HEK293T (cell line): ENCODE measurements around the gene AKAP9.
"Not testable (repeated sequence)": the region's sequence is repeated elsewhere in the genome, so short reads cannot be mapped to it uniquely, and the experiment has no call there.

Experiments
- CTCF ChIA-PET: fragments of 350-600 bp; formaldehyde crosslinking; extraction: SDS; loops from one replicate; lab custom pipeline; 2021; ENCODE audit warnings: antibody characterized with exemption, inconsistent platforms; lab: Yijun Ruan, JAX
- POLR2A ChIA-PET: fragments of 350-600 bp; formaldehyde crosslinking; extraction: SDS; loops from one replicate; lab custom pipeline; 2020; ENCODE audit warnings: antibody characterized with exemption, inconsistent platforms; lab: Yijun Ruan, JAX
- DNase-seq: peaks from one replicate; pipeline ENCODE4 v3.0.0; 2012; ENCODE audit warnings: mixed read lengths; ENCODE audit errors: extremely low spot score
- ARNT ChIP-seq: fragments of 450-650 bp; IDR thresholded peaks from 2 replicates; pipeline ENCODE4 v1.6.1; 2017; ENCODE audit warnings: mild to moderate bottlenecking
- BHLHE40 ChIP-seq: fragments of 450-650 bp; IDR thresholded peaks from 2 replicates; pipeline ENCODE4 v1.6.1; 2016; ENCODE audit warnings: mild to moderate bottlenecking, moderate library complexity, borderline replicate concordance
- CTBP1 ChIP-seq: fragments of 450-650 bp; IDR thresholded peaks from 2 replicates; pipeline ENCODE4 v1.6.1; 2016; ENCODE audit warnings: borderline replicate concordance
- ELF4 ChIP-seq: fragments of 450-650 bp; IDR thresholded peaks from 2 replicates; pipeline ENCODE4 v1.6.1; 2017; ENCODE audit warnings: antibody characterized with exemption
- FOXA1 ChIP-seq: fragments of 450-650 bp; IDR thresholded peaks from 2 replicates; pipeline ENCODE4 v1.6.1; 2016; ENCODE audit warnings: mild to moderate bottlenecking
- FOXK2 ChIP-seq: fragments of 450-650 bp; IDR thresholded peaks from 2 replicates; pipeline ENCODE4 v1.6.1; 2016; ENCODE audit warnings: mild to moderate bottlenecking
- FOXM1 ChIP-seq: fragments of 450-650 bp; IDR thresholded peaks from 2 replicates; pipeline ENCODE4 v1.6.1; 2017; ENCODE audit warnings: mild to moderate bottlenecking, borderline replicate concordance
- HDGF ChIP-seq: fragments of 450-650 bp; IDR thresholded peaks from 2 replicates; pipeline ENCODE4 v1.6.1; 2017; ENCODE audit warnings: antibody characterized with exemption, borderline replicate concordance
- L3MBTL2 ChIP-seq: fragments of 450-650 bp; conservative IDR thresholded peaks from 2 replicates; pipeline ENCODE4 v1.6.1; 2016; ENCODE audit warnings: mild to moderate bottlenecking
- LEF1 ChIP-seq: fragments of 450-650 bp; IDR thresholded peaks from 2 replicates; pipeline ENCODE4 v1.6.1; 2017; ENCODE audit warnings: mild to moderate bottlenecking, borderline replicate concordance
- NFRKB ChIP-seq: fragments of 450-650 bp; IDR thresholded peaks from 2 replicates; pipeline ENCODE4 v1.6.1; 2016; ENCODE audit warnings: mild to moderate bottlenecking, moderate library complexity
- PKNOX1 ChIP-seq: fragments of 450-650 bp; IDR thresholded peaks from 2 replicates; pipeline ENCODE4 v1.6.1; 2016
- SP1 ChIP-seq: fragments of 450-650 bp; IDR thresholded peaks from 2 replicates; pipeline ENCODE4 v1.6.1; 2017
- SUZ12 ChIP-seq: fragments of 450-650 bp; IDR thresholded peaks from 2 replicates; pipeline ENCODE4 v1.6.1; 2016; ENCODE audit warnings: mild to moderate bottlenecking
- TARDBP ChIP-seq: fragments of 450-650 bp; IDR thresholded peaks from 2 replicates; pipeline ENCODE4 v1.6.1; 2016
- ZNF384 ChIP-seq: fragments of 450-650 bp; IDR thresholded peaks from 2 replicates; pipeline ENCODE4 v1.6.1; 2016

AKAP9 gene

GRCh38 chr7:92133737-92134270 lies 193.1 kb downstream of the AKAP9 start:
- ChIA-PET POLR2A (interaction anchor here (0.7 to 2.4 kb wide), 8 partner anchors 9 to 314 kb away, joined by 3 to 13 read pairs (median 4); partner anchors contain the start of genes AKAP9, ANKIB1, GATAD1 and KRIT1), CTCF (interaction anchor here (0.7 kb wide), 2 partner anchors 8 to 9 kb away, joined by 3 read pairs; no protein-coding TSS in a partner anchor)
- DNase-seq, result peak; percentile 70
- TF ChIP-seq SP1 (no peak), FOXM1 (no peak), TARDBP (peak; percentile 50)

- DNase-seq, result peak; percentile 85
- CTCF ChIA-PET, result interaction anchor here (0.6 to 0.7 kb wide), 3 partner anchors 9 to 313 kb away, joined by 3 read pairs; partner anchors contain the start of gene GATAD1
- POLR2A ChIA-PET, result interaction anchor here (0.7 to 2.4 kb wide), 16 partner anchors 10 to 394 kb away, joined by 3 to 13 read pairs (median 4); partner anchors contain the start of genes AKAP9, ANKIB1, GATAD1 and KRIT1
- TF ChIP-seq FOXA1 (no peak), ARNT (no peak), LEF1 (no peak), FOXM1 (no peak), NFRKB (no peak), SP1 (peak; percentile 97), L3MBTL2 (peak; percentile 92), FOXK2 (no peak), TARDBP (peak; percentile 46; the same call in 1 of the 2 replicates), ELF4 (peak; percentile 51; the same call in 1 of the 2 replicates), SUZ12 (no peak), CTBP1 (peak; percentile 34; the same call in 1 of the 2 replicates), HDGF (no peak), PKNOX1 (no peak)
Measured at GRCh38 chr7:92134271-92135051, 193.8 kb downstream of the AKAP9 start, which contains the start of gene CYP51A1. CYP51A1 (minus strand) TSS chr7:92134477; CDS start chr7:92134364, 113 bp downstream.

- DNase-seq, result peak; percentile 31
- ChIA-PET CTCF (interaction anchor here (0.5 kb wide), 1 partner anchor 9 kb away, joined by 3 read pairs; no protein-coding TSS in a partner anchor), POLR2A (interaction anchor here (0.9 to 2.4 kb wide), 11 partner anchors 10 to 317 kb away, joined by 3 to 13 read pairs (median 6); partner anchors contain the start of genes AKAP9, ANKIB1, GATAD1 and KRIT1)
- TF ChIP-seq FOXK2 (no peak), SUZ12 (no peak), PKNOX1 (peak; percentile 90)
Measured at GRCh38 chr7:92135052-92135889, 194.6 kb downstream of the AKAP9 start.

GRCh38 chr7:92137557-92137956 lies 196.9 kb downstream of the AKAP9 start:
- TF ChIP-seq ZNF384, result no peak
- TF ChIP-seq TARDBP, result no peak
- ChIA-PET CTCF (no interaction called here), POLR2A (interaction anchor here (1.4 kb wide), 1 partner anchor 12 kb away, joined by 3 read pairs; no protein-coding TSS in a partner anchor)
- no peak for DNase-seq

- ChIA-PET POLR2A (no interaction called here), CTCF (interaction anchor here (1.2 kb wide), 1 partner anchor 38 kb away, joined by 3 read pairs; the partner anchor contains the start of gene LRRD1)
- no peak for TF ChIP-seq ZNF384
- TF ChIP-seq SP1, result no peak
- no peak for TF ChIP-seq HDGF
- TF ChIP-seq TARDBP, result no peak
- TF ChIP-seq ELF4, result no peak
- no peak for TF ChIP-seq BHLHE40
- no peak for TF ChIP-seq SUZ12
- no peak for TF ChIP-seq L3MBTL2
- no peak for TF ChIP-seq ARNT
- TF ChIP-seq NFRKB, result no peak
- TF ChIP-seq CTBP1, result no peak
- no peak for TF ChIP-seq FOXK2
- no peak for TF ChIP-seq FOXM1
- TF ChIP-seq PKNOX1, result no peak
- no peak for TF ChIP-seq LEF1
- no peak for TF ChIP-seq FOXA1
- DNase-seq, result no peak
Measured at GRCh38 chr7:92141161-92141560, 200.5 kb downstream of the AKAP9 start.

- DNase-seq, CTCF ChIA-PET, POLR2A ChIA-PET: not testable (repeated sequence)
Measured at GRCh38 chr7:92142791-92143190, 202.1 kb downstream of the AKAP9 start.

GRCh38 chr7:92143192-92143880 lies 202.7 kb downstream of the AKAP9 start:
- CTCF ChIA-PET, POLR2A ChIA-PET: not testable (repeated sequence)

More at GRCh38 chr7:92143192-92143880, 202.7 kb downstream of the AKAP9 start:
- DNase-seq, result not testable (repeated sequence)
